HG03575 (cell line): ENCODE data around the gene ATP11B.

ENCODE experiments used
- ATAC-seq: cut with Tn5 transposase; IDR thresholded peaks from one replicate; pipeline ENCODE4 v1.9.1; 2021; ENCODE audit not compliant: unreplicated experiment, insufficient number of reproducible peaks, low FRiP score; ENCODE audit errors: extremely low read depth

The ATP11B gene

DNA sequence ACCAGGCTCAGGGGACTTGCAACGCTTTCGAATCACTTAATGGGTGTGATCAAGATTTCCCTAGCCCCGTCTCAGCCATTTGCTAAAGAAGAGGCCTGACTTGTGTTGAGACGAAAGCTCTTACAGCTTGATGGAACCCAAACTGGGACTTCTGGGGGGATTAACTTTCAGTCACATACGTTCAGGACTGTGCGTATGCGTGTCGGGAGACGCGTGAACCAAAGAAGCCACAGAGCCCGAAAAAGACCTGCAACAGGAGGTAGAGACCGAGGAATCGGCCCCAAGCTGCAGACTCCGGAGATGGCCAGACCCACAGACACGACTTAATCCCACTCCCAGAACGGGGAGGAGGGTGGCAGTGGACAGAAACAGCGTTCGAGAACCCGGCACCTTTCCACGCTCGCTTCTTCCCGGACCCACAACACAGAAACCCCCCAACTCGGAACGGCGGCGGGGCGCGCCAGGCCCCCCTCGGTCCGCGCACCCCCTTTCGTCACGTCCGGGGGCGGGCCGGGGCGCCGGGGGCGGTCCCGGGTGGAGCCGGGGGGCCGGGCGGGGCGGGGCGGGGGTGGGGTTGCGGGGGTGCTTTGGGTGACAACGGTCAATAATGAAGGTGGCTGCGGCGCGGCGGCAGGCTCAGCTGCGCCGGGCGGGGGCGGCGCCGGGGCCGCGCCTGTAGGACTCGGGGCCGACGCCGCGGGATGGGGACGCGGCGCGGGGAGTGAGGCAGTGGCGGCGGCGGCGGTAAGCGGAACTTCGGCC, at the start of gene ATP11B:
TSS of gene ATP11B (plus strand) at position 604 of the 762 bp plus-strand sequence. CDS start 256 bp downstream, outside the sequence.
- ATAC-seq = no peak

DNA sequence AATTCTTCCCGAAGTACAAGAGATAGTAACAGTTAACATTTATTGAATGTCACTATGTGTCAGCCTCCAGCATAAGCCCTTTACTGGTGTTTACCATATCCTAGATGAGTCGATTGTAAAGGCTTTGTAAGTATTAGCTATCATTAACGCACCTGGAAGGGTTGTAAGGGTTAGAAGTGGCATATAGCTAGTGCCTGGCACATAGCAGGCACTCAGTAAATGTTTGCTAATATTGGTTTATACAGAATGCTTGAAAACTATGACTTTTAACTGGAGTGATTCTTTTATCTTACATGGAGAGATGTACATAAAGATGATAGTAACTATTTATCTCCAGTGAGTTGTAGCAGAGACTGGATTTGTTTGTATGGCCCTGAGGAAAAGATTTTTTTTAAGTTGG, 46.3 kb upstream of the ATP11B start:
- ATAC-seq = no peak

DNA sequence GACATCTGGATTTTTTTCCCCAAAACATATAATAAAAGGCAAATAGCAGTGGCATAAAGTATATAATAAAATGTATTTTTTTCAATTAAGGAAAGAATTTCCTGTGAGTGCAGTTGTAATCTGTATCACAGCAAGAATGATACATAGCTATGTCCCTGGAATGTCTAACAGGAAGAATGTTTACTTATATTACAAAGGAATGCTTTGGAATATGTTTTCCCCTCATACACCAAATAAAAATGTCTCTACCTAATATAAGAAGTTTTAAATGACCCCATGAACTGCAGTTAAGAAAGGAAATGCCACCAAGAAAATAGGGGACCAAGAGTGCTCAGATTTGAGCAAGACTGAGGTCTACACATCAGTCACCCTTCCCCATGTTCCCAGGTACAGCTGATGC, 38.0 kb upstream of the ATP11B start:
- ATAC-seq = no peak

DNA sequence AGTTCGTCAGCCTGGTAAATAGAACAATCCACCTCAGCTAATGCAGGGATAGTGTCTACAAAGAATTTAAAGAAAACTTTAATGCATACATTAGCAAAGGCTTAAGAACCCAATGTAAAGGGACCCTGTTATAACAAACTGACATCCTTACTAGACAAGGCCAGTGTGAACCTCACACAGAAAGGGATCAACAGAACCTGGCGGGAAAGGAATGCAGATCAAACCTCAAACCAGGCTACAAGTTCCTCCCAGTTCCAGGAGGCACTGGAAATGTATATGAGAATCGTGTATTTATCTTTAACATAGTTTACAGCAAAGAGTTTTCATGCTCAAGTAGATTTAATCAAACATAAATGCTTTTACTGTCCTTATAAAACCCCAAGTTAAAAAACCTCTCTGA, 37.6 kb upstream of the ATP11B start:
- ATAC-seq = no peak

DNA sequence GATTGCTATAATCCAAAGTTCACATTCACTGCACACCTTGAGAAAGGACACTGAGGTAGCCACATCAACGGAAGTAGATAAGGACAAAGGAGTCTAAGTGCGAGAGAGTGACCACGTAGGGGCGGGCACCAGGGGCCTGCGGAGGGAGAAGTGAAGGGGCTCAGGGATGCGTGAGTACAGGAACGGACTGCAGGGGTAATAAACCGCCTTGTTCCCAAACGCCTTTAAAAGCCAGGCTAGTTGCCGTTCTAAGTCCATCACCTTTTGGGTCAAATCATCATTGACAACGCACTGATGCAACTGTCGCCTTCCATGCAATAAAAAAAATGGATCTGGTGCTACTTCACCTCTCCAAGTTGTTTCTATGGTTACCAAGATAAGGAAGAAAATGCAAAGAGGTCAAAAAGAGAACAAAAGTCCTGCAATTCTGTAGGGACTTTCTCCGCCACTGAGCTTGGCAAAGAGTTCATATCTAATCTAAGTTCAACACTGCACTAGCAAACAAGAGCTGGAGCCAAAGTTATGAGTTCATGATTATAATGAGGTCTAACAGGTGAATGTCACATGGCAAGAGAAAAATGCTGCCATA, 32.6 kb upstream of the ATP11B start:
- ATAC-seq = no peak

DNA sequence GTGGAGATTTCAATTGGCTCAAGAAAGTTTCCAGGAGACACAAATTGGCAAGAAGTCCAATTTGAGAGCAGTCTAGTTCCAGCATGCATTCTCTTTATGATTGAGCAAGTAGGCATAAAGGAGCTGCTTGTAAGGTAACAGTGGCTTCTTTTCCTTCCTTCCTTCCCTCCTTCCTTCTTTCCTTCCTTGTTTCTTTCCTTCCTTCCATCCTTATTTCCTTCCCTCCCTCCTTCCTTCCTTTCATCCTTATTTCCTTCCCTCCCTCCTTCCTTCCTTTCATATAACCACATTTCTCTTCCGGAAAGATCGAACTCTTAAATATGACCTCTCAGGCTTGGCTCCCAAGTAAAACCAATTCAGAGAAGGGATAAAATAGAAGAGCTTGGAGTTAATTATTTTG, 29.4 kb upstream of the ATP11B start:
- ATAC-seq = no peak

GRCh38 chr3:182765287-182765686, 28.0 kb upstream of the ATP11B start:
- no peak for ATAC-seq

- ATAC-seq = no peak
These were observed 27.2 kb upstream of the ATP11B start for GRCh38 chr3:182766099-182766498.

DNA sequence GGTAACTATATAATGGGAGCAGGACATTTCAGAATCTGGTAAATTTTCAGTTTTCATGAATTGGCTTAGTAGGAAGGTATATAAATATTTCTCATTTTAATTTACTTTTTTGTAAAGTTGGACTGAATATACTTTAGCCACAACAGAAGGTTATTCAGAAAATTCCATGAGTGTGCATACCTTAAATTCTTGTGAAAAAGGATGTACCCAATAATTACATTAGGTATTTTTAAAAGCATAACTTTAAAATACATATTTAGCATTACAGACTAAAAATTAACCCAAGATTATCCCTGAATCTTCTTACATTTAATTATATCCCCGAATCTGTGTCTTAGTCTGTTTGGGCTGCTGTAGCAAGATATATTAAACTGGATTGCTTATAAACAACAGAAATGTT, 24.9 kb upstream of the ATP11B start:
- ATAC-seq = no peak

GRCh38 chr3:182769673-182770072, 23.6 kb upstream of the ATP11B start:
- ATAC-seq = no peak

DNA sequence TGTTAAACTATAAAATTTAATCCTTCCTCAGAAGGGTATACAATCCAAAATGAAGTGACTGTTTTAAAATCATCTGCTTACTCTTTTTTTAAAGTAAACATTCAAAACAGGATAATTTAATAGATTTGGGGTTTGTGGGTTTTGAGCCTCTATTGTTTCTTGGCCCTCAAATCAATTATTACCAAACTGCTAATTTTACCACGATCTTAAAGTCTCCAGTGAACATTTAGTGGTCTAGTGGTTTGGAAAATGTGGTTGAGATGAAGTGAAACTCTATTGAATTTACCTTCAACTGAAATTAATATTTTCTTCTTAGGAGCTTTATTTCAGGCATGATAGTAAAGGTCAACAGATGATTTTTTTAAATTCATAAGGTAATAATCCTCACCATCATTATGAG, 11.2 kb upstream of the ATP11B start:
- ATAC-seq = no peak

DNA sequence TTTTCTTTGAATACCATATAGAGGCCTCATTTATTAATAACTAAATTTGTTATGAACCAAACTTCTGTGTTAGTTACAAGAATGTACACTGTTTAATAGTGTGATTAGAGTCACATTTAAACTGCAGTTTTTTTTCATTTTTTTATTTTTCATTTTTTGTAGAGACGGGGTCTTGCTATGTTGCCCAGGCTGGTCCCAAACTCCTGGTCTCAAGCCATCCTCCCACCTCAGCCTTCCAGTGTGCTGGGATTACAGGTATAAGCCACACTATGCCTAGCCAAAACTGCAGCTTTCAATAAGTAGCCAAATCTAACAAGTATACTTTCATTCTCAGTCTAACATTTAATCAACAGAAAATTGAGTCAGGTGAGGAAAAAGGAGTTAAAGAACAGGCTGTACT, 10.2 kb upstream of the ATP11B start:
- no peak for ATAC-seq

- no peak for ATAC-seq
These were observed 8.8 kb upstream of the ATP11B start for GRCh38 chr3:182784542-182784941.

GRCh38 chr3:182785142-182785541, 8.2 kb upstream of the ATP11B start:
- ATAC-seq = no peak

DNA sequence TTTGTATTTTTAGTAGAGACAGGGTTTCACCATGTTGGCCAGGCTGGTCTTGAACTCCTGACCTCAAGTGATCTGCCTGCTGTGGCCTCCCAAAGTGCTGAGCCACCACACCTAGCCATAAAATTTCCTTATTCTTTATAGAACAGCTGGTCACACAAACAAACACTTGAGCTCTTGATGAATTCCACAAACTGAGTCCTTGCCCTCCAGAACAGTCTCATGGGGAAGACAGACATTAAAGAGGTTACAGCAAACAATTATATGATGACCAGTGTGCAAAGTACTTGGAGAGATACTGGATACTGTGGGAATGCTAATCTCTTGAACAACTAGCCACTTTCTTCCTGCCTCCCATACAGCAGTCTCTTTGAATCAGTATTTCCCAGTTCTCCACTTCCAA, 7.5 kb upstream of the ATP11B start:
- ATAC-seq = no peak

DNA sequence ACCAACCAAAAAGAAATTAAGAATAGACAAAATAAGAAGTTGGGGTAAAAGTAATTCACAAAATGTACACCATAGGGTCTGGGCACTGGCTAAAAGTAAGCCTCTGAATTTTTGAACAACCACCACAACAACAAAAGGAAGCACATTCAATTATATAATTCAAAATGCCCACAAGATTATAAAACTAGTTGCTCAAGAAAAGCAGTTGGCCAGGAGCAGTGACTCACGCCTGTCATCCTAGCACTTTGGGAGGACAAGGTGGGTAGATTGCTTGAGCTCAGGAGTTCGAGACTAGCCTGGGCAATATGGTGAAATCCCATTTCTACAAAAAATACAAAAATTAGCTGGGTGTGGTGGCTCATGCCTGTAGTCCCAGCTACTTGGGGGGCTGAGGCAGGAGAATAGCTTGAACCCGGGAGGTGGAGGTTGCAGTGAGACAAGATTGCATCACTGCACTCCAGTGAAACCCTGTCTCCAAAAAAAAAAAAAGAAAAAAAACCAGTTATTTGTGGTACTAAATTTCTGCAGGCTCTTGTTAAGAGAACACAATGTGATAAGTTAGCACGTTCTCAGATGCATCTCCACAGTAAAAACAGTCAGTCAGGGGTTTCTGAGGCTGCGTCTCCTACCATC, 6.6 kb upstream of the ATP11B start:
- ATAC-seq = no peak

DNA sequence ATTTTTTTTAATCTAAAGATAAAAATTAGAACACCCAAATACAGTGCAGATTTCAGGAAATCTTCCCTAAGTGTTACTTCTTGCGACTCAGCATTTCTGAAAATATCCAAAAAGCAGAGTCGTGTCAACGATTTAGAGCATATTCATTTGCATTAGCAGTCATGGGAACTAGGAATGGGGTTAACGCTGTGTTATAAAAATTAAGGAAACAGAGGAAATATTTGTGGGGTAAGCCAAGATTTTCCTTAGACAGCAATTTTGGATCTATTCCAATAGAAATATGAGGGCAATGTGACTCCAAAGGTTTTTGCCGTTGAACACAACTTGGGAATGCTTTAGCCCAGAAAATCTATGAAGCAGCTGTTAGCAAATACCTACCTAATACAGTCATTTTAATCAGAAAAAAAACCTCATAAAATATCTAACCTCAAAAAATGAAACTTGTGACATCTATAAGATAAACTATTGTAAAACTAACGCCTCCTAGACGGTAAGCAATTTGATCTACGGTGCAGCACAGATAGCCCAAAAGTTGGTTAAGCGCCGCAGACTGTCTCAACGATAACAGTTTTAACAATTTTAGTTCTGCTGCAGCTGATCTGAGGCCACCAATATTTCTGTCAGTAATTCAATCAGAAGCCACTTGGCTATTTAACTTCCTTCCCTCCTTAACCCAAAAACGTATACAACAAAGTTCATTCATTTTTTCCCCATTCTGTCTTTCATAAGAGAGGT, 5.8 kb upstream of the ATP11B start:
- ATAC-seq = no peak

DNA sequence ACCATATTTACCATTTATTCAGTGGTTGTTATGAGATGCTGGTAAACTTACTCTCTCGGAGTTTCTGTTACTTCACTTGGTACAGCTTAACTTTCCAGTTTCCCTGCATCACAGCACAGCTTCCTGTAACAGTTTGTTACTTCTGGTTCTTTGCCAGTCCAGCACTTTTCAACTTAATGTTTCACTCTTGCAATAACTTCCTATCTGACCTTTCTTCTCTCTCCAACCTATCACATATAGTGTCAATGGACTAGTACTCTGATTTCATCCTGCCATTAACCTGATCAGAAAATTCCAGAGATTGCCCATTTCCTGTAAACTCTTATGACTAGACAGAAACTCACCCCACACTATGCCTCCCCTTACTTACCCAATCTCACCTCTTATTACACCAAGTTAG, 3.9 kb upstream of the ATP11B start:
- ATAC-seq = peak; percentile 27

DNA sequence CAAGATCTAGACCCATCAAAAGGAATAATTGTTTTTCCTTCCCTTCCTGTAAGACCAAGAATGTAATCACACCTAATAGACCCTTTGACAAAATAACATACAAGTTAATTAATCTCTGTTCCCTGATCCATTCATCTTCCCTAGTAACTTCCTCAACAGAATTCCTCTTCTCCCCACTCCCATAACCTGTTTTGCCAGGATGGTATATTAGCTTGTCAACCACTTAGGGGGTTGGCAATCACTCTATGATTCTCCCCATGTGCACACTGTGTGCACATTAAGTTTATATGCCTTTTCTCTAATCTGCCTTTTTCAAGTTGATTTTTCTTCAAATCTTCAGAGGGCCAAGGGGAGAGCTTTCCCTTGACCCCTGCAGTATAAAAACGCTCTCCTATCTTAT, 2.7 kb upstream of the ATP11B start:
- ATAC-seq = no peak
